Skin epidermis (tissue), 12 donors: Measurements from ENCODE around the gene TMF1.

Source experiments
- H3K27ac ChIP-seq, 21 experiments: fragments of 200-600 bp; sonication (generic) in 11 of 21; one replicate each; pipeline ENCODE4 v1.5.0; 2020; ENCODE audit warnings: mild to moderate bottlenecking in 3 of 21, inconsistent platforms in 2 of 21, moderate library complexity in 2 of 21
- H3K4me3 ChIP-seq, 7 experiments: fragments of 200-600 bp; sonication (generic) in 2 of 7; one replicate each; pipeline ENCODE4 v1.5.0; 2020; ENCODE audit warnings: inconsistent platforms in 2 of 7, mild to moderate bottlenecking in 2 of 7, moderate library complexity in 1 of 7

TMF1 gene

DNA sequence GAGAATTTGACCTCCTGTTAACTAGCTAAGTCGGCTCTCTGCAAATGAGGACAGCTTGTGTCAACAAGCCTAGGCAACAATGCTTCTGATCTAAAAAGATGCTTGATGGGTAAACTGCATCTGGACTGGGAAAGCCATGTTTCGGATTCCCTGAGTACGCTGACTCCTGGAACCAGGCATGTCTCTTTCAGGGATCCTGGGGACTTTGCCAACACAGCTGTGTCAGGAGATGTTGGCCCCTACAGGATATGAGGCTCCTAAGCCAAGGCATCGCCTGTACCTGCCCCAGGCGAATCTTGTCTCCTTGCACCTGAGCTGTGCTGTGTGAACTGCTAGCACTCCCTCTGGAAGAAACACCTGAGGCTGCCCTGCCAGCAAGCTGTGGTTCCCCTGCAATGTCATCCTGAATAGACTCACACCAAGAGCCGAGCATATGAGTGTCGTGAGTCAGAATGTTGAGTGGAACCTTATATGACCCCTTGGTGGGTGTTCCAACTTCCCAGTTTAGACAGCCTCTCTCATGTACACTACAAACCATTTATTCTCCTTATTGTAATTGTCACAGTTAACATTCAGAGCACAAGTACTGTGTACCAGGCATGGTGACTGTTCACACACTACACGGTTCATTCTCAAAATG is 55.7 kb downstream of the TMF1 start:
- no peak overlapping the region for H3K27ac ChIP-seq
- no peak overlapping the region for H3K4me3 ChIP-seq

DNA sequence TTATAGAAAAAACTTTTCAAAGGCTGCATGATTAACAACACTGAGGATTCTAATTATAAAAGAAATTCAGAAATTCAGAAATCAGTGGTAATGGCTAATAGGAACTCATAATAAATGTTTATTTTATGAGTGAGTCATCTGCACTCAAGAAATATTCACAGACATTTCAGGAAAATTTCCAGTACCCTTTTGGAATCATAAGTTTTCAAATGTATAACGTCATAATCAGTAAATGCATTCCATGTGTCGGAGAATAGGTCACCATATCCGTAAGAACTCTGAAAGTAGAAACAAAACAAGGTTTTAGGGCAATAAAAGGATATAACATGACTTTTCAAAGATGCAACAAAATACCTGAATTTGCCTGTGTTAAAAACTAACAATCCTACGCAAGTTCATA is 63.4 kb downstream of the TMF1 start:
- Histone ChIP-seq H3K4me3 (no peak overlapping the region), H3K27ac (no peak overlapping the region)

DNA sequence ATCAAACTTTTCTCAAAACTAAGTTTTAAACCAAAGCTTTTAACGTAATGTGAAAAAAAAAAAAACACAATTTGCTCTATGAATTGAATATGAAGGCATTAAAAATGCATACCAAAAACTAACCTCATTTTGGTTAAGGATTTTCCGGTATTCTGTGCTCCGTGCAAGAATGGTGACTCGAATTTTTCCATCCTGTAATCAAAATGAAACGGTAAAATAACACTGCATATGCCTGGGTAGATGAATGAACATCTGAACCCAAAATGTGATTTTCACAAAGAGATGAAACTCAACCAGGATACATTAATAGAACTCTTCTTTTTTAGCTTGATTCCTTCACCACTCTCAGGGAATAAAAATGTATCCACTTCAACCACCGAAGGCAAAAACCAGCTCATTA is 64.8 kb downstream of the TMF1 start:
- no peak overlapping the region for H3K4me3 ChIP-seq

DNA sequence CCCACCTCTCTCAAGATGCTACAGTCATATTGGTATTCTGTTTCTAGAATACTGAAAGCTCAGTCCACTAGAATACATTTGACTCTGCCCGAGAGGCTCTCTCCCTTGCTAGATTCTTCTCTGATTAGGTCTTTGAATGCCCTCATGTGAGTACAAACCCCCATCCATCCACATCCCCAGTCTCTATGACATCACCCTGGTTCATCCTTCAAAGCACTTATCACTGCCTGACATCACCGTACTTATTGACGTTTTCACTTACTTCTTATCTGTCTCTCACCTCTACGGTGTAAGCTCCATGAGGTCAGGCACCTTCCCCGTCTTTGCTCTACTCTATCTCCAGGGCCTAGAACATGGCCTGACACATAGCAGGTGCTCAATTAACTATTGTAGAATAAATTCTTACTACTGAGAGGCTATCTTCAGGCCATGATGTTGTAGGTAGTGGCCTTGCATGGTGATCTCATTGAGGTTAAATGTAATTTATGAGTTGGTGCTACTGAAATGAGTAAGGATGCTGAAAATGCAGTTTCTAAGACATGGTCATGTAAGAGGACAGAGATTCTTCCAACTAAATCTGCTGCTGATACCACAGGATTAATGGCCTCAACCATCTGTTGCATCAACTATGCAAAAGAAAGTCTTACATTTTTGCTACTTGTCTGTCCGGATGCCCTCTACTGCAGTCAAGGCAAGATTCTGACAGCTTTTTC is 65.5 kb downstream of the TMF1 start:
- Histone ChIP-seq H3K4me3 (no peak overlapping the region), H3K27ac (no peak overlapping the region)

More for the DNA sequence above, 64.8 kb downstream of the TMF1 start:
- no peak overlapping the region for H3K27ac ChIP-seq

DNA sequence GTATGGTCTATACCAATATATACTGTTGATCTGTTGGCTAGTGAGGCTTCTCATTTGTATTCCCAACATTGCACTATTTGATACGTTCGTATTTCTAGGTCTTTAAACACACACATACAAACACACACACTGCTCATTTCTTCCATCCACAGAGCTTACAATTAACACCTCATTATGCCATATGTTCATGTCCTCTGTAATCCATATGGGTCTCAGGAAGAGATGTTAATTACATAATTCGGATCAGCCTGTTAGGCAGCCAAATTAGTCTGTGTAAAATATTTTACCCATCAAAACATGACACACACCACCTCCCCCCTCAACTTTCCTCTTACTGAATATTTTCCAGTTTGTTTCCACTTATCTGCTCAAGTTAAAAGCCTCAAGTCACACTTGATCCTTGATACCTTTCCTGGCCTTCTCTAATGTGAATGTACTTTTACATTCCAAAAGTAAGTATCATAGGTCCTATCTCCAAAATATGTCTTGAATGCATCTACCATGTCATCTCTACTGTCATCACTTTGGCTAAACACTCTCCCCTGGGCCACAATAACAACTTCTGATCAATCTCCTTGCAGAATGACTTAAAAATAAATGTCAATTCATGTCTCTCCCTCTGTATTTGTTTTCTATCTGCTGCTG is 66.9 kb downstream of the TMF1 start:
- H3K4me3 ChIP-seq, result no peak overlapping the region

DNA sequence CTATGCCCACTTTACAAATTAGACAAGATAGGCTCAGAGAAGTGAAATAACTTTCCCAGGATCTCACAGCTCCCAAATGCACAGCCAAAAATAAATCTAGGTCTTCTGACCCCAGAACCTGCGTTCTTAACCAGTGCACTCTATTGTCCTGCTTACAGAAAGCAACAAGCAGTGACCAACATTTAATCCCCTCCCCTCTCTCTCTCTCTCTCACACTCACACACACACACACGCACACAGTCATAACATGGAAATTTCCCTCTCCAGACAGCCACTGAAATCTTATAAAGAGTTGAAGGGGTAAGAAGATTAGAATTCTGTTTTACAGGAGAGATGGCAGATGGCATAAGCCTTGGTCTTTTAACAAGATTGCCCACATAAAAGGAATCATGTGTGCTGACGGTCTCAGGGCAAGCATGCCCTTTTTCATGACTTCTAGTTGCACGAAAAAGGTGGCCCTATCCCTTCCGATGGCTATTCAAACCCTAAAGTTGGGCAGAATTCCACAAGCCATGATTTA is 68.1 kb downstream of the TMF1 start:
- no peak overlapping the region for H3K4me3 ChIP-seq

More for the DNA sequence above, 66.9 kb downstream of the TMF1 start:
- H3K27ac ChIP-seq, result no peak overlapping the region

DNA sequence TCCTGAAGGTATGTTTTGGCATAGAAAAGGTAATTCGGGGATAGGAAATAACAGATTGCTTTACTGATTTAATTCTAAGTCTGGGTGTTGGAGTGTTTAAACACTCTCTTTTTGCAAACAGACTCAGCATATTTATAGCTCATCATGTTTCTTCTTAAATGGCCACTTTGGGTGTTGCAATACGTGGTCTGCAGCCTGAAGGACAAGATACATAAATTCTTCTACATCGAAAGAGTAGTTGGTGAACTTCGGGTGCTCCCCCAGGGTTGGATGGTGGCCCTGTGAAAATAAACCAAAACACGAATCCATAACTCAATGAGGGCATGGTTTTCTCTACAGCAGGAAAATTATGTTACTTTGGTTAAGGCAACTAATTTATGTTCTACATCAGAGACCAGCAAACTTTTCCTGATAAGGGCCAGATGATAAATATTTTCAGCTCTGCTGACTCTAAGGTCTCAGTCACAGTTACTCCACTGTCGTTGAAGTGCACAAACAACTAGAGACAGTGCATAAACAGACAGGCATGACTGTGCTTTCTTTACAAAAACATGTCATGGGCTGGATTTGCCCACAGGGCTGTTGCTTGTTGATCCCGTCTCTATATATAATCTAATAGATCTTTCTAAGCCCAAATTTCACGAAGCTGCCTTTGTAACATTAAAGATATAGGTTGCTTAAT is 74.5 kb downstream of the TMF1 start:
- Histone ChIP-seq H3K27ac (no peak overlapping the region), H3K4me3 (no peak overlapping the region)

More for the DNA sequence above, 68.1 kb downstream of the TMF1 start:
- H3K27ac ChIP-seq, result no peak overlapping the region

DNA sequence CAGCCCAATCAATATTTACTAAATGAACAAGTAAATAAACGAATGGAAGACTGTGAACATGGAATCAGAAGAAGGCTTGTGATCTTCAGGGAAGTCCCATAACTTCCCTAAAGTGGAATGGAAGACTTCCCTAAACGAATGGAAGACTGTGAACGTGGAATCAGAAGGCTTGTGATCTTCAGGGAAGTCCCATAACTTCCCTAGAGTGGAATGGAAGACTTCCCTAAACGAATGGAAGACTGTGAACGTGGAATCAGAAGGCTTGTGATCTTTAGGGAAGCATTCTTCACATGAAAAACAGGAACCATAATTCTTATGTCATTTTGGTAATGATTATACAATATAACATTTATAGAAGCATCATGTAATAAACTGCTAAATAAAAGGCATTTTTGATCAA is 77.4 kb downstream of the TMF1 start:
- no peak overlapping the region for H3K4me3 ChIP-seq
- H3K27ac ChIP-seq, result no peak overlapping the region

DNA sequence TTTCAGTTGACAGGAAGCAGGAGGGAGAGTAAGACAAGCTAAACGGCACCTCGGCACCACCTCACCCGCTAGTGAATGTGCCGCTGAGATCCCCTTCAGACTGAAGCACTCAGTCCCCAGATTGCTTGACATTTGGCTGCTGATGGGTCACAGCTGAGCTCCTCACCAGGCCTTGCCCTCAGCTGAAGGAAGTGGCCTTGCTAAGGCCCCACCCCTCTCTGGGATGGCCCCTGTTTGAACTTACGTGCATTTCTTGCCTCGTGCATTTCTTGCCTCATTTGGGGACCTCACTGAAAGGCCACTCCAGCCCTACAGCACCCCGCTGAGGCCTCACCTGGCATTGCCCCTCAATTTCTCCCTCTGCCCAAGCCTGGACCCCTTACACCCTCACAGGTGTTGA is 78.5 kb downstream of the TMF1 start:
- no peak overlapping the region for H3K4me3 ChIP-seq
- no peak overlapping the region for H3K27ac ChIP-seq

DNA sequence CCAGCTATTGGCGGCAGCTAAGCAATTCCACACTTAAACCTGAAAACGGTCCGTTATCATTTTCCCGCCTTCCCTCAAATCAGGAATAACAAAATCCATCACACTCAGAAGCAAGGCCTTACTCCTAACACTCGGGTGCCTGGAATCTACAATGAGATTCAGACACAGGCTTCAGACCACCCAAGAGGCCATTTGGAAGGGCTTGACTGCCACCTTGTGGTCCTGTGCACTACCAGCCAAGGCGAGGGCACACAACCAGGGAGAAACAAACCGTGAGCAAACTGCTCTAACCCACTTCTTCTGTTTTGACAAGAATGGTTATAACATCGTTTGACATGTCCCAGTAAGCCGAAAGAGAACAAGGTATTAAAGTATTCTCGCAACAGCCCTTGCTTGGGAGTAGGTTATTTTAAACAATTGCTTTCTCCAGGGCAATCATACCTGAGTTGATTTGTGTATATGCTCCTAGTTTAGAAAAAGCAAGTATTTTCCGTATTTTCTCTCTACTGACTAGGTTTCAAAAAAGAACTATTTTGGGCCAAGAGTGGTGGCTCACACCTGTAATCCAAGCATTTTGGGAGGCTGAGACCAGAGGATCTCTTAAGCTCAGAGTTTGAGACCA is 79.7 kb downstream of the TMF1 start:
- Histone ChIP-seq H3K4me3 (no peak overlapping the region), H3K27ac (no peak overlapping the region)
